ENCODE results near the gene RAB39A.
"Not testable (repeated sequence)": the region's sequence is repeated elsewhere in the genome, so short reads cannot be mapped to it uniquely, and the experiment has no call there.

DNA sequence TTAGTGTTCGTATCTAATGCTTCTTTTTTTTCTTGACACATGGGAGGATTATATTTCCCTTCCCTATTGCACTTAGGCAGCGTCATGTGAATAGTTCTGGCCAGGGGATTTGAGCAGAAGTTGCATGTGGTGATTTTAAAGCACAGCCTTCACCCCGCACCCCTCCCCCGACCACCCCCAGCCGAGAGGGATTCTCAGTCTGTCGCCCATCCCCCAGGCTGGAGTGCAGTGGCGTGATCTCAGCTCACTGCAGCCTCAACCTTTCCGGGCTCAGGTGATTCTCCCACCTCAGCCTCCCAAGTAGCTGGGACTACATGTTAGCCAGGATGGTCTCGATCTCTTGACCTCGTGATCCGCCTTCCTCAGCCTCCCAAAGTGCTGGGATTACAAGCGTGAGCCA is 20.1 kb downstream of the RAB39A start:
- TF ChIP-seq, protein P1, sequence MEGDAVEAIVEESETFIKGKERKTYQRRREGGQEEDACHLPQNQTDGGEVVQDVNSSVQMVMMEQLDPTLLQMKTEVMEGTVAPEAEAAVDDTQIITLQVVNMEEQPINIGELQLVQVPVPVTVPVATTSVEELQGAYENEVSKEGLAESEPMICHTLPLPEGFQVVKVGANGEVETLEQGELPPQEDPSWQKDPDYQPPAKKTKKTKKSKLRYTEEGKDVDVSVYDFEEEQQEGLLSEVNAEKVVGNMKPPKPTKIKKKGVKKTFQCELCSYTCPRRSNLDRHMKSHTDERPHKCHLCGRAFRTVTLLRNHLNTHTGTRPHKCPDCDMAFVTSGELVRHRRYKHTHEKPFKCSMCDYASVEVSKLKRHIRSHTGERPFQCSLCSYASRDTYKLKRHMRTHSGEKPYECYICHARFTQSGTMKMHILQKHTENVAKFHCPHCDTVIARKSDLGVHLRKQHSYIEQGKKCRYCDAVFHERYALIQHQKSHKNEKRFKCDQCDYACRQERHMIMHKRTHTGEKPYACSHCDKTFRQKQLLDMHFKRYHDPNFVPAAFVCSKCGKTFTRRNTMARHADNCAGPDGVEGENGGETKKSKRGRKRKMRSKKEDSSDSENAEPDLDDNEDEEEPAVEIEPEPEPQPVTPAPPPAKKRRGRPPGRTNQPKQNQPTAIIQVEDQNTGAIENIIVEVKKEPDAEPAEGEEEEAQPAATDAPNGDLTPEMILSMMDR (conservative IDR thresholded peaks at IDR 0.05; ENCODE audit: low read length) = not testable (repeated sequence)
- TF ChIP-seq EZH2phosphoT487 (IDR thresholded peaks at IDR 0.05; ENCODE audit: borderline replicate concordance, low read depth, low read length) = not testable (repeated sequence)
